A673 (cell line): Measurements from ENCODE around the gene SYNPO. TPM values are rescaled to one million over a fixed set of nuclear protein-coding genes. Genes with fewer than 3 reads are reported as not detected.

Experiments used
- BruUV-seq: library from RNA; stranded (reverse); fragments of 400-500 nt; replicated peaks from 2 replicates; lab custom pipeline; 2021; lab: Mats Ljungman, UMichigan
- CTCF ChIA-PET: fragments of 300-600 bp; sonication (Branson Sonifier 250); formaldehyde crosslinking; loops from one replicate; lab custom pipeline; 2022; ENCODE audit warnings: antibody characterized with exemption; lab: Charles Lee
- POLR2A ChIA-PET: fragments of 300-600 bp; sonication (Branson Sonifier 250); formaldehyde crosslinking; loops from one replicate; lab custom pipeline; 2022; ENCODE audit warnings: antibody characterized with exemption; ENCODE audit not compliant: low non-redundant PET; lab: Charles Lee
- DNase-seq: peaks from one replicate; pipeline ENCODE4 v3.0.0-alpha.2; 2015; ENCODE audit warnings: low spot score
- H3K27ac ChIP-seq: fragments of 200-600 bp; sonication (generic); 2 replicates; pipeline ENCODE4 v1.5.1; 2016; ENCODE audit warnings: mixed run types, low read depth, mild to moderate bottlenecking, mixed read lengths, antibody characterized with exemption, low read length; ENCODE audit not compliant: poor library complexity, severe bottlenecking
- H3K27me3 ChIP-seq: fragments of 200-600 bp; sonication (generic); replicated peaks from 2 replicates; pipeline ENCODE4 v1.6.1; 2017; ENCODE audit warnings: mixed run types, low read depth, mild to moderate bottlenecking, mixed read lengths, antibody characterized with exemption, low read length; ENCODE audit not compliant: insufficient read depth, poor library complexity
- H3K36me3 ChIP-seq: fragments of 200-600 bp; sonication (generic); 2 replicates; pipeline ENCODE4 v1.6.1; 2016; ENCODE audit warnings: mixed run types, mild to moderate bottlenecking, mixed read lengths, antibody characterized with exemption, low read length; ENCODE audit not compliant: insufficient read depth, poor library complexity, severe bottlenecking
- H3K4me1 ChIP-seq: fragments of 200-600 bp; sonication (generic); 2 replicates; pipeline ENCODE4 v1.6.1; 2017; ENCODE audit warnings: mixed run types, mild to moderate bottlenecking, mixed read lengths, antibody characterized with exemption, low read length; ENCODE audit not compliant: insufficient read depth, poor library complexity, severe bottlenecking
- H3K4me3 ChIP-seq: fragments of 200-600 bp; sonication (generic); 2 replicates; pipeline ENCODE4 v1.5.1; 2016; ENCODE audit warnings: low read depth, mixed run types, mild to moderate bottlenecking, mixed read lengths, low read length; ENCODE audit not compliant: poor library complexity, severe bottlenecking
- H3K9me3 ChIP-seq: fragments of 200-600 bp; sonication (generic); 2 replicates; pipeline ENCODE4 v1.6.1; 2016; ENCODE audit warnings: mixed run types, low read depth, mild to moderate bottlenecking, mixed read lengths, antibody characterized with exemption, low read length; ENCODE audit not compliant: poor library complexity, severe bottlenecking
- CTCF ChIP-seq: fragments of 300-800, 200-600 bp; sonication (generic); conservative IDR thresholded peaks from 2 replicates; pipeline ENCODE4 v1.5.1; 2017; ENCODE audit warnings: low read depth, mild to moderate bottlenecking, antibody characterized with exemption, low read length, moderate library complexity, mixed read lengths
- EZH2 ChIP-seq: fragments of 200-600 bp; sonication (generic); IDR thresholded peaks from 2 replicates; pipeline ENCODE4 v1.6.1; 2017; ENCODE audit warnings: borderline replicate concordance, low read depth, mild to moderate bottlenecking, mixed read lengths, antibody characterized with exemption, low read length; ENCODE audit not compliant: poor library complexity, severe bottlenecking
- intact Hi-C: fragments of 100-400 bp; cut with micrococcal nuclease; formaldehyde crosslinking; loops from one replicate; pipeline ENCODE4 v1.10.0; 2022; ENCODE audit not compliant: unreplicated experiment
- total RNA-seq: library from RNA; stranded (reverse); gene quantifications from 2 replicates; pipeline ENCODE4 v1.2.3, GENCODE V29; 2021

The SYNPO gene
- total RNA-seq, 1 experiment from 2014 or later: 7.6 TPM

GRCh38 chr5:150616506-150616905 lies 24.0 kb upstream of the SYNPO start:
- intact Hi-C loops: no loop called here
- ChIA-PET POLR2A (no interaction called here), CTCF (no interaction called here)
- Histone ChIP-seq H3K9me3 (no peaks in the 10 kb centered on the region), H3K27me3 (no peaks in the 10 kb centered on the region), H3K36me3 (no peaks in the 10 kb centered on the region), H3K4me3 (no peak overlapping the region), H3K4me1 (peaks cover 67% of the 10 kb centered on the region), H3K27ac (peak overlapping the region; percentile 72)
- no peak for TF ChIP-seq EZH2
- TF ChIP-seq CTCF: no peak
- DNase-seq: peak; percentile 32
- BruUV-seq: no TSS peak

GRCh38 chr5:150618163-150618562 lies 22.3 kb upstream of the SYNPO start:
- no TSS peak for BruUV-seq
- CTCF ChIA-PET: no interaction called here
- no peaks in the 10 kb centered on the region for H3K27me3 ChIP-seq
- H3K4me3 ChIP-seq: no peak overlapping the region
- POLR2A ChIA-PET: no interaction called here
- DNase-seq: no peak
- H3K36me3 ChIP-seq: no peaks in the 10 kb centered on the region
- no peak for TF ChIP-seq EZH2
- TF ChIP-seq CTCF: no peak
- H3K27ac ChIP-seq: no peak overlapping the region
- no peaks in the 10 kb centered on the region for H3K9me3 ChIP-seq
- H3K4me1 ChIP-seq: peaks cover 83% of the 10 kb centered on the region
- intact Hi-C loops: no loop called here

GRCh38 chr5:150618588-150619281 lies 21.7 kb upstream of the SYNPO start:
- H3K27me3 ChIP-seq: no peaks in the 10 kb centered on the region
- peak overlapping the region; percentile 27 for H3K27ac ChIP-seq
- no peak overlapping the region for H3K4me3 ChIP-seq
- no peaks in the 10 kb centered on the region for H3K36me3 ChIP-seq
- ChIA-PET POLR2A (no interaction called here), CTCF (no interaction called here)
- no peak for TF ChIP-seq EZH2
- TF ChIP-seq CTCF: no peak
- peaks cover 88% of the 10 kb centered on the region for H3K4me1 ChIP-seq
- intact Hi-C loops: no loop called here
- no peaks in the 10 kb centered on the region for H3K9me3 ChIP-seq
- peak; percentile 31 for DNase-seq
- no TSS peak for BruUV-seq
